Measurements from ENCODE around the gene GSG1L.

- TF ChIP-seq CTCF (optimal IDR thresholded peaks at IDR 0.05 in 1 of 3, IDR thresholded peaks at IDR 0.05 in 1 of 3, conservative IDR thresholded peaks at IDR 0.05 in 1 of 3; ENCODE audit: extremely low read depth in 1 of 3, insufficient read depth in 2 of 3, low read length in 3 of 3) (no peak), EZH2 (IDR thresholded peaks at IDR 0.05; ENCODE audit: low read length) (no peak)
Measured at GRCh38 chr16:27982184-27982583, 81.3 kb downstream of the GSG1L start.

Measured in keratinocyte (primary cell).